Measurements from ENCODE around the gene TARM1.
"Not testable (repeated sequence)": the region's sequence is repeated elsewhere in the genome, so short reads cannot be mapped to it uniquely, and the experiment has no call there.

TARM1 gene

GRCh38 chr19:54042989-54043388 lies 38.2 kb downstream of the TARM1 start:
- ChIA-PET POLR2A (no interaction called here), CTCF (interaction anchor here (1.2 to 1.8 kb wide), 2 partner anchors 13 to 250 kb away, joined by 3 to 5 read pairs; no protein-coding TSS in a partner anchor)
- TF ChIP-seq L3MBTL2 (conservative IDR thresholded peaks at IDR 0.05) (no peak), LEF1 (IDR thresholded peaks at IDR 0.05; ENCODE audit: borderline replicate concordance) (no peak), TARDBP (IDR thresholded peaks at IDR 0.05) (no peak), NFRKB (IDR thresholded peaks at IDR 0.05) (no peak), SUZ12 (IDR thresholded peaks at IDR 0.05) (no peak), BHLHE40 (IDR thresholded peaks at IDR 0.05; ENCODE audit: borderline replicate concordance) (no peak), SP1 (IDR thresholded peaks at IDR 0.05) (no peak), ZNF384 (IDR thresholded peaks at IDR 0.05) (no peak), FOXM1 (IDR thresholded peaks at IDR 0.05; ENCODE audit: borderline replicate concordance) (no peak)
- TF ChIP-seq, protein P1, sequence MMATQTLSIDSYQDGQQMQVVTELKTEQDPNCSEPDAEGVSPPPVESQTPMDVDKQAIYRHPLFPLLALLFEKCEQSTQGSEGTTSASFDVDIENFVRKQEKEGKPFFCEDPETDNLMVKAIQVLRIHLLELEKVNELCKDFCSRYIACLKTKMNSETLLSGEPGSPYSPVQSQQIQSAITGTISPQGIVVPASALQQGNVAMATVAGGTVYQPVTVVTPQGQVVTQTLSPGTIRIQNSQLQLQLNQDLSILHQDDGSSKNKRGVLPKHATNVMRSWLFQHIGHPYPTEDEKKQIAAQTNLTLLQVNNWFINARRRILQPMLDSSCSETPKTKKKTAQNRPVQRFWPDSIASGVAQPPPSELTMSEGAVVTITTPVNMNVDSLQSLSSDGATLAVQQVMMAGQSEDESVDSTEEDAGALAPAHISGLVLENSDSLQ (IDR thresholded peaks at IDR 0.05), result no peak
- DNase-seq (ENCODE audit: extremely low spot score), result no peak

- DNase-seq (ENCODE audit: extremely low spot score), result no peak
- CTCF ChIA-PET, result interaction anchor here (0.9 to 1.2 kb wide), 2 partner anchors 12 to 250 kb away, joined by 3 read pairs; no protein-coding TSS in a partner anchor
- TF ChIP-seq NFRKB (IDR thresholded peaks at IDR 0.05), result no peak
- no peak for TF ChIP-seq LEF1 (IDR thresholded peaks at IDR 0.05; ENCODE audit: borderline replicate concordance)
- TF ChIP-seq FOXA1 (IDR thresholded peaks at IDR 0.05), result no peak
- TF ChIP-seq CTBP1 (IDR thresholded peaks at IDR 0.05; ENCODE audit: borderline replicate concordance), result no peak
- TF ChIP-seq, protein P1 (IDR thresholded peaks at IDR 0.05), result no peak
- no peak for TF ChIP-seq ZNF384 (IDR thresholded peaks at IDR 0.05)
- no peak for TF ChIP-seq ELF4 (IDR thresholded peaks at IDR 0.05)
- POLR2A ChIA-PET, result no interaction called here
These were observed 39.1 kb downstream of the TARM1 start for GRCh38 chr19:54041969-54042606.

DNA sequence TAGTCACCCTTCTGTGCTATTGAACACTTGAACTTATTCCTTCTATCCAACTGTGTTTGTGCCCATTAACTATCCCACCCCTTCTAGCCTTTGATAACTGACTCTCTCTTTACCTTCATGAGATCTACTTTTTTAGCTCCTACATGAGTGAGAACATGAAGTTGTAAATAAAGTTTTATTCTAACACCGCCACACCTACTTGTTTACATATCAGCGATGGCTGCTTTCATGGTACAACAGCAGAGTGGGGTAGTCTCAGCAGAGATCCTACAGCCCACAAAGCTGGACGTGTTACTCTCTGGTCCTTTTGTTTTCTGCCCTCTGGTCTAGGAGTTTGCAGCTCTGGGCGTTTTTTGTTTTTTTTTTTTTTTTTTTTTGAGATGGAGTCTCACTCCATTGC lies 41.2 kb downstream of the TARM1 start:
- DNase-seq (ENCODE audit: extremely low spot score), result no peak
- ChIA-PET POLR2A (no interaction called here), CTCF (interaction anchor here (0.8 kb wide), 1 partner anchor 9 kb away, joined by 4 read pairs; no protein-coding TSS in a partner anchor)
- peak; percentile 48; the same call in 1 of the 2 replicates for TF ChIP-seq ZNF384 (IDR thresholded peaks at IDR 0.05)
- TF ChIP-seq TARDBP (IDR thresholded peaks at IDR 0.05), result no peak

- DNase-seq (ENCODE audit: extremely low spot score); POLR2A ChIA-PET; CTCF ChIA-PET: not testable (repeated sequence)
These were observed 44.6 kb downstream of the TARM1 start for GRCh38 chr19:54036542-54036941.

DNA sequence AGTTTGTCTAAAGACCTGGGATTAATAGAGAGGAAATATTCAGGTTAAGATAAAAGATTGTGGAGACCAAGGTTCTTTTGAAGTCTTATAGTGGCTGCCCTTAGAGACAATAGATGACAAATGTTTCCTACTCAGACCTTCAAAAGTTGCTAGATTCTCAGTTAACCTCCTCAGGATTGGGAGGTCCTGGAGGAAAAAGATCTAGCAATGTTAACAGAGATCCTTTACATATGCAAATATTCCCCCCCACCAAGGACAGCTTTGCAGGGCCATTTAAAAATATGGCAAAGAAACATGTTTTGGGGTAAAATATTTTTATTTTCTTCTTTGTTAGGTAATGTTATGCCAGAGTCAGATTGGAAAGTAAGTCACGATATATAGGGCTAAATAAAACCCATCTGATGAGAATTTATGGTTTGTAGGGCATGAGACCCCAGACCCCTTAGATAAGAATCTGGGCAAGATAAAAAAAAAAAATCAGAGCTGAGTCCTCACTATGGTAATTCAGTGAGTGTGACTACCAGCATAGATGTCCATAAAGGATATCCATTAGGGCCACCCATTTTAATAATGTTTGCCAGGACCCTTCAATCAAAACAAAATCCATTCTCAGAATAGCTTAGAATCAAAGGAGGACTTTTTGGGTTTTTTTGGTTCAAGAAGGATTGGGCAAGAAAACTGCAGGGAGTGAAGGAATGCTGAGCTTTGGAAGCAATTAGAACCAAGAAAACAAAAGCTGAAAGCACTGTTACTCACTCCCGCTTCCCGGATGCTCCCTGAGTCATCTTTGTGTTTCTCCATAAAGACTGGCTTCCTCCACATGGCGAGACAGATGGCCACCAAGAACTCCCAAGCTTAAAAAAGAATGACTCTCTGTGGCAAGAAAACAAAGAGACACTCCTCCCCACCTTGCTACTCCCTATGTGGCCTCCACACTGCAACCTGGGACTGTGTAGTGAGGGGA lies 45.7 kb downstream of the TARM1 start:
- ChIA-PET POLR2A (no interaction called here), CTCF (interaction anchor here (0.6 to 0.7 kb wide), 2 partner anchors 137 to 242 kb away, joined by 3 to 4 read pairs; no protein-coding TSS in a partner anchor)
- no peak for DNase-seq (ENCODE audit: extremely low spot score)
- TF ChIP-seq FOXA1 (IDR thresholded peaks at IDR 0.05) (no peak), CTBP1 (IDR thresholded peaks at IDR 0.05; ENCODE audit: borderline replicate concordance) (no peak), L3MBTL2 (conservative IDR thresholded peaks at IDR 0.05) (no peak), BHLHE40 (IDR thresholded peaks at IDR 0.05; ENCODE audit: borderline replicate concordance) (no peak), ZNF384 (IDR thresholded peaks at IDR 0.05) (no peak), TARDBP (IDR thresholded peaks at IDR 0.05) (no peak), SUZ12 (IDR thresholded peaks at IDR 0.05) (no peak), ARNT (IDR thresholded peaks at IDR 0.05) (no peak), SP1 (IDR thresholded peaks at IDR 0.05) (no peak), HDGF (IDR thresholded peaks at IDR 0.05; ENCODE audit: borderline replicate concordance) (no peak), FOXK2 (IDR thresholded peaks at IDR 0.05) (no peak), LEF1 (IDR thresholded peaks at IDR 0.05; ENCODE audit: borderline replicate concordance) (no peak), NFRKB (IDR thresholded peaks at IDR 0.05) (no peak), FOXM1 (IDR thresholded peaks at IDR 0.05; ENCODE audit: borderline replicate concordance) (no peak)
- TF ChIP-seq, protein P1 (IDR thresholded peaks at IDR 0.05), result no peak

GRCh38 chr19:54030895-54031586 lies 50.1 kb downstream of the TARM1 start:
- ChIA-PET POLR2A (interaction anchor here (1.3 kb wide), 1 partner anchor 69 kb away, joined by 3 read pairs; the partner anchor contains the start of gene OSCAR), CTCF (interaction anchor here (0.6 to 1.5 kb wide), 7 partner anchors 9 to 238 kb away, joined by 3 to 6 read pairs (median 3); partner anchors contain the start of gene MYADM)

More at GRCh38 chr19:54030895-54031586, 50.1 kb downstream of the TARM1 start:
- TF ChIP-seq L3MBTL2 (conservative IDR thresholded peaks at IDR 0.05), result no peak
- no peak for TF ChIP-seq TARDBP (IDR thresholded peaks at IDR 0.05)
- no peak for TF ChIP-seq FOXK2 (IDR thresholded peaks at IDR 0.05)
- no peak for TF ChIP-seq ZNF384 (IDR thresholded peaks at IDR 0.05)
- TF ChIP-seq, protein P1 (IDR thresholded peaks at IDR 0.05), result no peak
- TF ChIP-seq FOXA1 (IDR thresholded peaks at IDR 0.05), result no peak
- peak; percentile 19 for DNase-seq (ENCODE audit: extremely low spot score)
